HL-60 (cell line): Measurements from ENCODE around the gene RHBDD3.

Source experiments
- POLR2AphosphoS5 ChIP-seq: IDR thresholded peaks from 2 replicates; pipeline ENCODE4 v1.6.1; 2012; ENCODE audit warnings: low read depth
- TF ChIP-seq, protein P1 (sequence below): IDR thresholded peaks from one replicate; pipeline ENCODE4 v1.5.1; 2011; ENCODE audit warnings: low read length, control low read depth, inconsistent platforms; ENCODE audit not compliant: insufficient read depth
- TF ChIP-seq, protein P2 (sequence below): IDR thresholded peaks from 2 replicates; pipeline ENCODE4 v1.6.1; 2012; ENCODE audit warnings: low read depth; ENCODE audit not compliant: insufficient replicate concordance

DNA sequence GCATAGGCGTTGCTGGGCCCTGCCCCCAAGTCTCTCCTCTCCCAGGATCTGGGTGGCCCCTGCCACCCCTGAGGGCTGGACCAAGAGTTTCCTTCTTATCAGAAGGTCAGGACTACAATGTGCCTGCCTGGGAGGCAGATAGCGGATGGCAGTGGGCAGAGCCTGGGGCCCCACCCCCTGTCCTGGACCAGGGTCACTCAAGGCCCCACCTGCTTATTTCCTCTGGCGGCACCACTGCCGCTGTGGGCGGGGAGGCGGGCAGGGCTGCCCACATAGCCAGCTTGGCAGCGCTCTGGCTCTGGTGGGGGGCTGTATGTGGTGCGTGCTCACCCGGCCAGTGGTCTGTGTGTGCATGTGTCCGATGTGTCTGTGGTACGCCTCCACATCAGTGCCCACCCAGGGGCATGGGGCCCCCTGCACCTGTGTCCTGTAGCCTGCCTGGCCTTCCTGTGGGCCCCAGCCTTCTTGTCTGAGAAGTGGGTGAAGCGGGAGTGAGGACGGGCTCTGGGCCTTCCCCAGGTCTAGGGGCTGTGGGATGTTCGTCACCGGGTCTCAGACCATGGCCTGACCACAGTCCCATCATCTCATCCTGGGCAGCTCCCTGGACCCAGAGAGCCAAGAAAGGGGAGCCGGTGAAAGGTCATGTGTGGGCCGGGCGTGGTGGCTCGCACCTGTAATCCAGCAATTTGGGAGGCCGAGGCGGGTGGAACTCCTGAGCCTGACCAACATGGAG, 41.7 kb upstream of the RHBDD3 start:
- no peak for TF ChIP-seq POLR2AphosphoS5
- TF ChIP-seq, protein P1, sequence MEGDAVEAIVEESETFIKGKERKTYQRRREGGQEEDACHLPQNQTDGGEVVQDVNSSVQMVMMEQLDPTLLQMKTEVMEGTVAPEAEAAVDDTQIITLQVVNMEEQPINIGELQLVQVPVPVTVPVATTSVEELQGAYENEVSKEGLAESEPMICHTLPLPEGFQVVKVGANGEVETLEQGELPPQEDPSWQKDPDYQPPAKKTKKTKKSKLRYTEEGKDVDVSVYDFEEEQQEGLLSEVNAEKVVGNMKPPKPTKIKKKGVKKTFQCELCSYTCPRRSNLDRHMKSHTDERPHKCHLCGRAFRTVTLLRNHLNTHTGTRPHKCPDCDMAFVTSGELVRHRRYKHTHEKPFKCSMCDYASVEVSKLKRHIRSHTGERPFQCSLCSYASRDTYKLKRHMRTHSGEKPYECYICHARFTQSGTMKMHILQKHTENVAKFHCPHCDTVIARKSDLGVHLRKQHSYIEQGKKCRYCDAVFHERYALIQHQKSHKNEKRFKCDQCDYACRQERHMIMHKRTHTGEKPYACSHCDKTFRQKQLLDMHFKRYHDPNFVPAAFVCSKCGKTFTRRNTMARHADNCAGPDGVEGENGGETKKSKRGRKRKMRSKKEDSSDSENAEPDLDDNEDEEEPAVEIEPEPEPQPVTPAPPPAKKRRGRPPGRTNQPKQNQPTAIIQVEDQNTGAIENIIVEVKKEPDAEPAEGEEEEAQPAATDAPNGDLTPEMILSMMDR, result no peak
- TF ChIP-seq, protein P2, sequence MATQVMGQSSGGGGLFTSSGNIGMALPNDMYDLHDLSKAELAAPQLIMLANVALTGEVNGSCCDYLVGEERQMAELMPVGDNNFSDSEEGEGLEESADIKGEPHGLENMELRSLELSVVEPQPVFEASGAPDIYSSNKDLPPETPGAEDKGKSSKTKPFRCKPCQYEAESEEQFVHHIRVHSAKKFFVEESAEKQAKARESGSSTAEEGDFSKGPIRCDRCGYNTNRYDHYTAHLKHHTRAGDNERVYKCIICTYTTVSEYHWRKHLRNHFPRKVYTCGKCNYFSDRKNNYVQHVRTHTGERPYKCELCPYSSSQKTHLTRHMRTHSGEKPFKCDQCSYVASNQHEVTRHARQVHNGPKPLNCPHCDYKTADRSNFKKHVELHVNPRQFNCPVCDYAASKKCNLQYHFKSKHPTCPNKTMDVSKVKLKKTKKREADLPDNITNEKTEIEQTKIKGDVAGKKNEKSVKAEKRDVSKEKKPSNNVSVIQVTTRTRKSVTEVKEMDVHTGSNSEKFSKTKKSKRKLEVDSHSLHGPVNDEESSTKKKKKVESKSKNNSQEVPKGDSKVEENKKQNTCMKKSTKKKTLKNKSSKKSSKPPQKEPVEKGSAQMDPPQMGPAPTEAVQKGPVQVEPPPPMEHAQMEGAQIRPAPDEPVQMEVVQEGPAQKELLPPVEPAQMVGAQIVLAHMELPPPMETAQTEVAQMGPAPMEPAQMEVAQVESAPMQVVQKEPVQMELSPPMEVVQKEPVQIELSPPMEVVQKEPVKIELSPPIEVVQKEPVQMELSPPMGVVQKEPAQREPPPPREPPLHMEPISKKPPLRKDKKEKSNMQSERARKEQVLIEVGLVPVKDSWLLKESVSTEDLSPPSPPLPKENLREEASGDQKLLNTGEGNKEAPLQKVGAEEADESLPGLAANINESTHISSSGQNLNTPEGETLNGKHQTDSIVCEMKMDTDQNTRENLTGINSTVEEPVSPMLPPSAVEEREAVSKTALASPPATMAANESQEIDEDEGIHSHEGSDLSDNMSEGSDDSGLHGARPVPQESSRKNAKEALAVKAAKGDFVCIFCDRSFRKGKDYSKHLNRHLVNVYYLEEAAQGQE, result no peak
